Gastroesophageal sphincter (tissue), 4 donors: Measurements from ENCODE around the gene GSTA4. TPM values are rescaled to one million over a fixed set of nuclear protein-coding genes. Genes with fewer than 3 reads are reported as not detected.
A peak's percentile ranks its signal among the peaks of the same experiment; 100 is the strongest.

ENCODE experiments used
- ATAC-seq: fragments of 150-250 bp; one replicate; pipeline ENCODE4 v1.9.1; 2016; ENCODE audit warnings: mild to moderate bottlenecking, moderate library complexity
- H3K27ac ChIP-seq, 4 donors: fragments of 200-600 bp; sonication (generic) in 3 of 4; 1 replicate in 3 of 4; 2 replicates in 1 of 4; pipeline ENCODE4 v1.5.1; 2016 to 2019
- H3K27me3 ChIP-seq: fragments of 200-600 bp; sonication (generic); one replicate; pipeline ENCODE4 v1.5.1; 2019
- H3K36me3 ChIP-seq, 2 donors: fragments of 200-600 bp; sonication (generic); one replicate each; pipeline ENCODE4 v1.5.1; 2019; ENCODE audit warnings: control low read depth in 1 of 2
- H3K4me1 ChIP-seq, 3 donors: fragments of 200-600 bp; sonication (generic); 1 replicate in 2 of 3; 2 replicates in 1 of 3; pipeline ENCODE4 v1.5.1; 2016 to 2019; ENCODE audit warnings: control low read depth in 2 of 3
- H3K4me3 ChIP-seq, 2 donors: fragments of 200-600 bp; sonication (generic); one replicate each; pipeline ENCODE4 v1.5.1; 2019; ENCODE audit warnings: mild to moderate bottlenecking in 1 of 2, moderate library complexity in 1 of 2
- H3K9me3 ChIP-seq, 3 donors: fragments of 200-600 bp; sonication (generic); one replicate each; pipeline ENCODE4 v1.5.1; 2017 to 2019; ENCODE audit warnings: control low read depth in 2 of 3
- CTCF ChIP-seq, 4 experiments: fragments of 200-600 bp in 2 of 4; fragments of 450-650 bp in 2 of 4; sonication (generic) in 1 of 4; IDR thresholded peaks; one replicate each; pipeline ENCODE4 v1.5.1; 2017 to 2019; ENCODE audit warnings: antibody characterized with exemption in 4 of 4, mild to moderate bottlenecking in 2 of 4, moderate library complexity in 2 of 4
- EP300 ChIP-seq: sonication (generic); formaldehyde crosslinking; IDR thresholded peaks from one replicate; pipeline ENCODE4 v1.6.1; 2017; ENCODE audit warnings: antibody characterized with exemption, mild to moderate bottlenecking
- POLR2A ChIP-seq, 2 donors: fragments of 450-650 bp; IDR thresholded peaks; one replicate each; pipeline ENCODE4 v1.6.1; 2017; ENCODE audit warnings: antibody characterized with exemption in 2 of 2, mild to moderate bottlenecking in 2 of 2, moderate library complexity in 1 of 2
- POLR2AphosphoS5 ChIP-seq: sonication (generic); formaldehyde crosslinking; IDR thresholded peaks from one replicate; pipeline ENCODE4 v1.6.1; 2017; ENCODE audit warnings: antibody characterized with exemption
- WGBS, 2 donors: methylation state at CpG; one replicate each; pipeline ENCODE4 v1.1.5; 2018; ENCODE audit warnings: low coverage in 1 of 2; 5-methylcytosine and 5-hydroxymethylcytosine counted together
- total RNA-seq, 4 donors: library from RNA; depleted of rRNA; stranded (reverse); fragments of >200 nt; gene quantifications; one replicate each; pipeline ENCODE4 v1.1.0, GENCODE V29; 2016

Gene GSTA4
- total RNA-seq, 4 donors from 2014 or later = 19.3 to 40.4 (median 26.9) TPM

DNA sequence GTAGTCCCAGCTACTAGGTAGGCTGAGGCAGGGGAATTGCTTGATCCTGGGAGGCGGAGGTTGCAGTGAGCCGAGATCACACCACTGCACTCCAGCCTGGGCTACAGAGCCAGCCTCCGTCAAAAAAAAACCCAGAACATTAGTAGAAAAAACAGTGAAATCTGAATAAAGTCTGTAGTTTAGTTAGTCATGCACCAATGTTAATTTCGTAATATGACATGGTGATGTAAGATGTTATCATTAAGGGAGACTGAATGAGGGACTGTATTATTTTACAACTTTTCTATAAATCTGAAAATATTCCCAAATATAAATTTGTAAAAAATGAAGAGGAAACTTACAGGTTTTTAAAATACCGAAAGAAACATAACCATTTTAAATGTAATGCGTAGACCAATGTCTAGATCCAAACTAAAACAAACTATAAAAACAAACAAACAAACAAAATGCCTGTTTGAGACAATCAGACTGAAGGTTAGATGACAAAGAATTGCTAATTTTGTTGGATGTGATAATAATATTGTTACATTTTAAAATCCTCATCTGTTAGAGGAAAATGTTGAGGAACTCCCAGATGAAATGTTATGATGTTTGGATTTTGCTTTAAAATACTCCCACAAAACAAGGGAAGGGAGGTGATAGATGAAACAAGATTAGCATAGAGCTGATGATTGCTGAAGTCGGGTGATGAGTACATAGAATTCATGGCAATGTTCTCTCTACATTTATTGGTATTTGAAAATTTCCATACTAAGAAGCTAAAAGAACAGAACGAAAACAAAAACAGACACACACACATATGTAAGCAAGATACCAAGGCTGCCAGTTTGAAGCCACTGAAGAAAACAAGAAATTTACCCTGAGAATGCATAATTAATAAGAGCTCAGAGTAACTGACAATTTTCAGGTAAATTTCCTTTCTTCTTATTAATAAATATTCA lies 1.8 kb downstream of the GSTA4 start:
- no peak for TF ChIP-seq EP300
- no peak for TF ChIP-seq CTCF (IDR thresholded peaks at IDR 0.05)
- TF ChIP-seq POLR2A (IDR thresholded peaks at IDR 0.05) = no peak
- TF ChIP-seq POLR2AphosphoS5 = no peak
- H3K27me3 ChIP-seq = no peaks in the 10 kb centered on the region
- H3K27ac ChIP-seq = peak overlapping the region; percentile 84 to 94 (median 88)
- WGBS, 2 donors = 47 to 53% methylated on average over 5 to 8 of the region's 8 CpGs
- ATAC-seq = no peak
- H3K4me1 ChIP-seq = peaks cover 4 to 43% (median 6%) of the 10 kb centered on the region in 3 donors
- H3K36me3 ChIP-seq = peaks cover 0 to 13% of the 10 kb centered on the region in 2 donors
- peak overlapping the region; percentile 57 to 90 for H3K4me3 ChIP-seq
- no peaks in the 10 kb centered on the region for H3K9me3 ChIP-seq

DNA sequence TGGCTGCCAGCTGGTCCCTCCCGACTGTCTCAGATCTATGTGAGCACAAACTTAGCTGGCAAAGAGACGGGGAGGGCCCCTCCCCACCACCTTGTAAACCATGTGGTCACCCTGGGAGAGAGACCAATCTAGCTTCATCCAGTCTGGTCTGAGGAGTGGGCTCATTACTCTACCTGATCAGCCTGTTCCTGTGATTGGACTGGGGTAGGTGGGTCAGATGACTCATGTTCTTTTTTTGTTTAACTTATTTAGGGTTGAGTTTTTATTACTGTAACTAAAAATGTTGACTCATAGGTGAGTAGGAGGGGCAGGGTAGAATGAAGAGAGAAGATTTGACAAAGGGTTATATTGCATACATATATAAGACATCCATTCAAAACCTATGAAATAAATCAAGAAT lies 4.7 kb downstream of the GSTA4 start:
- ATAC-seq = no peak
- peaks cover 0 to 34% (median 0%) of the 10 kb centered on the region in 3 donors for H3K4me1 ChIP-seq
- no peaks in the 10 kb centered on the region for H3K9me3 ChIP-seq
- H3K27me3 ChIP-seq = no peaks in the 10 kb centered on the region
- no peak for TF ChIP-seq POLR2A (IDR thresholded peaks at IDR 0.05)
- TF ChIP-seq POLR2AphosphoS5 = no peak
- H3K36me3 ChIP-seq = peaks cover 0 to 33% of the 10 kb centered on the region in 2 donors
- H3K4me3 ChIP-seq = no peak overlapping the region
- WGBS, 2 donors = 90% methylated on average over 2 of the region's 2 CpGs; no CpG with 5 or more reads in 1 of the 2 donors
- no peak overlapping the region for H3K27ac ChIP-seq

DNA sequence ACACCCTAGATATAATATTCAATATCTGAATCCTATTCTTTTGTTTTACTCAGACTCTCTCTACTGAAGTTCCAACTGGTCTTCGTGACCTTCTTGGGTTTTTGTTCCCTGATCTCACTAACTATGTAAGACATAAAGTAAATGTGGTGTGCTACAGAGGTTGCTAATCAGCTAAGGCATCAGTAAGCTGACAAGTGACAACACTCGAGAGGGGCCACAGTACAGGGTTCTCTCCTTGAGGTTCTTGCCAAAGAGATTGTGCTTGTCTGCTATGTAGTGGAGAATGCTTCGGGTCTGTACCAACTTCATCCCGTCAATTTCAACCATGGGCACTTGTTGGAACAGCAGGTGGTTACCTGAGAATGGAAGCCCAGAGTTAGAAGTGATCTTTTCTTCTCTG lies 9.9 kb downstream of the GSTA4 start:
- Histone ChIP-seq H3K4me1 (no peaks in the 10 kb centered on the region), H3K27ac (no peak overlapping the region), H3K36me3 (peaks cover 3 to 66% of the 10 kb centered on the region in 2 donors), H3K4me3 (no peak overlapping the region), H3K27me3 (no peaks in the 10 kb centered on the region), H3K9me3 (no peaks in the 10 kb centered on the region)
- WGBS, 2 donors = 88 to 89% methylated on average over 4 of the region's 4 CpGs
- TF ChIP-seq EP300 = no peak
- no peak for TF ChIP-seq POLR2A (IDR thresholded peaks at IDR 0.05)
- no peak for TF ChIP-seq CTCF (IDR thresholded peaks at IDR 0.05)
- TF ChIP-seq POLR2AphosphoS5 = no peak
- ATAC-seq = no peak

DNA sequence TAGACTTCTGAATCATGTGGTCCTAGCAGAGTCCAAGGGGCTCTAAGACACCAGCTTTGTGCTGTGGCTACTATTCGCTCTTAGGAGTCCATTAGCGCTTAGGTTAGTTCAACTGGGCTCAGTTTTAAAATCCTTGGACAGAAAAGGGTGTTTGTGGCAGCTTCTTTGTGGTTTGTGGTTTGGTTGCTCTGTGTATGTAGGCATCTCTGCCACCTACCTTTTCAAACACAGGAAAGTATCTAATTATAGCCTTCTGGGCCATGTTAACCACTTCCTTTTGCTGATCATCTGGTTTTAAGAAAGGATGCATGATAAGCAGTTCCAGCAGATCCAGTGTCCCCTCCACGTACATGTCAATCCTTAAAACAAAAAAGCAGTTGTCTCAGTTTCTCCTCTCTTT lies 10.8 kb downstream of the GSTA4 start:
- no peaks in the 10 kb centered on the region for H3K27me3 ChIP-seq
- TF ChIP-seq POLR2AphosphoS5 (no peak), CTCF (IDR thresholded peaks at IDR 0.05) (no peak), POLR2A (IDR thresholded peaks at IDR 0.05) (no peak), EP300 (no peak)
- peaks cover 3 to 63% of the 10 kb centered on the region in 2 donors for H3K36me3 ChIP-seq
- no peak overlapping the region for H3K4me3 ChIP-seq
- WGBS, 2 donors = 80 to 100% methylated on average over 1 to 3 of the region's 3 CpGs
- H3K4me1 ChIP-seq = no peaks in the 10 kb centered on the region
- H3K9me3 ChIP-seq = no peaks in the 10 kb centered on the region
- no peak for ATAC-seq
- no peak overlapping the region for H3K27ac ChIP-seq

GRCh38 chr6:52983159-52983848 lies 11.8 kb downstream of the GSTA4 start:
- 91 to 96% methylated on average over 5 of the region's 5 CpGs for WGBS, 2 donors
- Histone ChIP-seq H3K4me1 (no peaks in the 10 kb centered on the region), H3K4me3 (no peak overlapping the region), H3K9me3 (no peaks in the 10 kb centered on the region), H3K27ac (no peak overlapping the region), H3K27me3 (no peaks in the 10 kb centered on the region), H3K36me3 (peaks cover 3 to 63% of the 10 kb centered on the region in 2 donors)
- TF ChIP-seq POLR2AphosphoS5 (no peak), EP300 (no peak), POLR2A (IDR thresholded peaks at IDR 0.05) (no peak), CTCF (IDR thresholded peaks at IDR 0.05) (no peak)
- ATAC-seq = no peak
